ENCODE results near the gene NAPB.

Gene NAPB

DNA sequence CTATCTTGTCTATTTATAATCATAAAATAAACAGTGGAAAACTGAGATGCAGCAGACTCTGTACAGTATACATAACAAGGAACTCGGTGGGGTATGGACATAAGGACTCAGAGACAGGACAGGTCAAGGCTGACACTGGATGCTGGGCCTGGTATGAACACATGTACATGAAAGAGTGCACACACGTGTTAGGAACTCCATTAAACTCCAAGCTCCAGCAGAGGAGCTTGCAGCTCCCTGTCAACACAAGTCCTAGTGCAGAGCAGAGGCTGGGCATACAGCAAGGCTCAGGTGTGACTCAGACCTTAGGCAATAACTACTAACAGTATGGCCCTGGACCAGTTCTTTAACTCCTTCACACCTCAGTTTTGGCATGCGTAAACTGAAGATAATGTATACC, 17.1 kb downstream of the NAPB start:
- no peak for FAIRE-seq

DNA sequence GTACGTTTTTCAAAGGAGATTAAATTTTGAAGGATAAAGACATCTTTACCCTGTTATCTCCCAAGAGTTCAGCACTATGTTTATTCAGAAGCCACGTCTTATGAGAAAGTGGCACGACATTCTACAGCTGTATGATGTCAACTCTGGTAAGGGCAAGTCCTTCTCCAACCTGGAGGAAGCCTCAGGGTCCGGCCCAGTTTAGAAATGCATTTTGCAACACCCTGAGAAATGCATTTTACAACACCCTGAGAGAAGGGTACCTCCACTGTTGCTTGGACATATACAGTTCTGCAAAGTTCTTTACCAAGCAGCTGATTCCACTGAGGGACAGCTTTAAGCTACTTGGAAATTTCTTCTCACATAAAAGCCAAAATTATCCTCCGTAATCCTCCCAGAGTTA, 17.5 kb downstream of the NAPB start:
- FAIRE-seq: no peak

DNA sequence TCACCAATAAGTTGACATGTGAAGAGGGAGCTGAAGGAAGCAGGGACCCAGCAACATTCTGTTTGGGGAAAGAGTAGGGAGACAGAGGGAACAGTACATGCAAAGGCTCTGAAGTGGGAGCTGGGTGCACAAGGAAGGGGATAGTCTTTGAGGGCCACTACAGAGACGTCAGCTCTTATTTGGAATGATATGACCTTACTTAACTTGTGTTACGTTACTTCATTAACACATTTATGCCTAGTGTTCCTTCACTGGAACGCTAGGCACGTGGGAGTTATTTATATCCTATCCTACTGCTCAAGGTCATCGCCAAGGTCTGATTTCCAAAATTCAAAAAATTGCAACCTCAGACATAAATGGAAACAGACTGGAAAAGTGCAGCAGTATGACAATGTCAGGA, 20.2 kb downstream of the NAPB start:
- FAIRE-seq: no peak

- FAIRE-seq: no peak
Observed at GRCh38 chr20:23399568-23400241, 21.6 kb downstream of the NAPB start.

- FAIRE-seq: no peak
Observed at GRCh38 chr20:23397961-23398360, 23.3 kb downstream of the NAPB start.

- no peak for FAIRE-seq
Observed at GRCh38 chr20:23396950-23397627, 24.2 kb downstream of the NAPB start.

DNA sequence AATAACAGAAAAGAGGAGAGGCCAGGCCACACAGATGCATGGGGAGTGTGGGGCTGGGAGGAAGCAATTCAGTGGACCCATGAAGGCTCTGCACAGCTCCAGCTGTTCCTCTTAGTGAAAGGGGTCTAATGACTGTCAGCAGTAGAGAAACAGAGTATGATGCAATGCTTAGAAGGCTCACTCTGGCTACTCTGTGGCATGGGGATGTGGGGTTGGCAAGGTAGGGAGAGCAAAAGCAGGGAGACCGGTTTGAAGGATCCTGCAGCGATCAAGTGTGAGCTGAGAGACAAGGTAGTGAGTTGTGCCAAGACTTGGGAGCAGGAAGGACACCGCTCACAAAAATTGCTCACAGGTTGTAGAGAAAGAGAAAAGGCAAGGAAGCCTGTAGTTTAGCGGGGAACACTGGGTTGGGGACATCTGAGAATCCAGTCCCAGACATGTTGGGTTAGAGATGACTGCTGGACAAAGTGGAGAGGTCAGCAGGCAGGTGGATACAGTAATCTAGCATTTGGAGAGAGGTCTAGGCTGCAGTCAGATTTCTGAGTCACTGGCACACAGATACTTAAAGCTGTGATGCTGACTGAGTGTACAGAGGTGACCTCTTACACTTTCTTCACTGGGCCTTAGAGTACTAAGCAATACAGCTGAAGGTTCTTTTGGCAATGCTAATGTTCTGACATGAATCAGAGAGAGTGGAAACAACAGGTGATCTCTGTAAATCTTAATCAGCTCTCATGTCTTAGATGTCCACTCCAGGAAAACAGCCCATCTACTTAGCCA, 27.1 kb downstream of the NAPB start:
- no peak for FAIRE-seq

- FAIRE-seq: no peak
Observed at GRCh38 chr20:23391707-23392310, 29.5 kb downstream of the NAPB start.

GRCh38 chr20:23390091-23390774, 31.1 kb downstream of the NAPB start:
- FAIRE-seq: no peak

- FAIRE-seq: no peak
Observed at GRCh38 chr20:23387118-23387443, 34.2 kb downstream of the NAPB start.

GRCh38 chr20:23386304-23387117, 34.8 kb downstream of the NAPB start:
- no peak for FAIRE-seq

DNA sequence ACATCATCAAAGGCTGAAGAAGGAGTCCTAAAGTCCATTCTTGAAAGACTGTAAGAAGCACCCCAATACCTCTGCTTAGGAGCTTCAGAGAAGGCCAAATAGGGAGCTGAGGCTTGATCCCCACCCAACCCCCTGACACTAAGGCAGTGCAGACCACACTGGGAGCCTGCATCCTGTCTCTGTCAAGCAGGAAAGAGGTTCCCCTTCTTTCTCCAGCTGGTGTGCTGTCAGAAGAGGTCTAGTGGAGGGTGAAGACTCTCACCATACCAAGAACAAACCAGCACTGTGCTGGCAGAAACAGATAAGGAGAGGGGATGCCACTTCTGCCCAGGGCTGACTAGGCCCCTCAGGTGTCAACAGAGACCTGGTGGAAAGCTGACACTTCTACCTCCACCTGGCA, 39.4 kb downstream of the NAPB start:
- FAIRE-seq: no peak

DNA sequence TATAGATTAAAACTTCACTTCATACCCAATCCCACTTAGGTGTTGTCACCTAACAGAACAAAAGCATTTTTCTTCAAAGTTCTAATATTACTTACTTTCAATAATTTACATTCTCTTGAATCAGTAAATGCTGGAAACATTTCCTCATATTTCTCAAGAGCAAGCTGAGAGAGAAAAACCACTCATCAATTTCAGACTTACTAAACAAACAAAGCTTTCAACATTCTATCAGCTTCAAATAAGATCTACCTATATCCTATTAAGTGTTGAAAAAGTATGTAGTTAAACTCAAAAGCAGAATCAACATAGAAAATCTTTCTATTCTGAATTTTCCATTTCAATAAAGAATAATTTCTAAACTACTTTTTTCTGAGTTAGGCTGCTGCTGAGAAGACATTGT, 41.5 kb downstream of the NAPB start:
- FAIRE-seq: no peak

GRCh38 chr20:23375827-23376226, 45.5 kb downstream of the NAPB start:
- no peak for FAIRE-seq

DNA sequence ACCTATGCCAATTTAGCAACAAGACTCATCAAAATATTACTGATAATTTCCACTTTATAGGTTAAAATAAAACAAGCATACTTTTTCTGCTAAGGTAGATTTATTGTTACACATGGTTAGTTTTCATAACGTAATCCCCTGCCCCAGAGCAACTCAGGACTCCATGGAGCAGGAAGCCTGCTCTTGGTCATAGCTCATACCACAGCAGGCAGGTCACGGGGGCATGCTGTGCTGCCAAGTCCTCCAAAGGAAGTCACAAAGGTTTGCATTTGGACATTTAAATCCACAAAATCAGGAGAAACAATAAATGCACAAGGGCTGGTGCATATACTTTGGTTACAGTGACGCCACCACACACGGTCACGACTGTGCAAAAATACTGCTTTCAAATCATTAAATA, 46.8 kb downstream of the NAPB start:
- no peak for FAIRE-seq

- FAIRE-seq: no peak
Observed at GRCh38 chr20:23371496-23371895, 49.8 kb downstream of the NAPB start.

- FAIRE-seq: no peak
Observed at GRCh38 chr20:23370873-23371272, 50.4 kb downstream of the NAPB start.

DNA sequence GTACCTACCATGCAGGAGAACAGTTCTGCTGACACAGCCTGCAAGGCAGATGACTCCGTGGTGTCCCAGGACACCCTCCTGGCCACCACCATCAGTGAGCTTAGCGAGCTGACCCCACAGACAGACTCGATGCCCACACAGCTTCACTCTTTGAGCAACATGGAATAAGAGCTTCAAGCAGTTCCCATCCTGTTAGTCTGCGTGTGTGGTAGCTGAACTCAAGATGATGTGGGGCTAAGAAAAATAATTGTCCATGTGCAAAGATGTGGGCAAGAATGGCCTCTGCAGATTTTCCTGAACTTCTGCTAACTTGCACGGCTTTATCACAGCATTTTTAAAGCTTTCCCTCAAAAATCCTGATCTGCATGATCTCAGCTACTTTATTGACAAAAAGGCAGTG, 51.0 kb downstream of the NAPB start:
- no peak for FAIRE-seq

DNA sequence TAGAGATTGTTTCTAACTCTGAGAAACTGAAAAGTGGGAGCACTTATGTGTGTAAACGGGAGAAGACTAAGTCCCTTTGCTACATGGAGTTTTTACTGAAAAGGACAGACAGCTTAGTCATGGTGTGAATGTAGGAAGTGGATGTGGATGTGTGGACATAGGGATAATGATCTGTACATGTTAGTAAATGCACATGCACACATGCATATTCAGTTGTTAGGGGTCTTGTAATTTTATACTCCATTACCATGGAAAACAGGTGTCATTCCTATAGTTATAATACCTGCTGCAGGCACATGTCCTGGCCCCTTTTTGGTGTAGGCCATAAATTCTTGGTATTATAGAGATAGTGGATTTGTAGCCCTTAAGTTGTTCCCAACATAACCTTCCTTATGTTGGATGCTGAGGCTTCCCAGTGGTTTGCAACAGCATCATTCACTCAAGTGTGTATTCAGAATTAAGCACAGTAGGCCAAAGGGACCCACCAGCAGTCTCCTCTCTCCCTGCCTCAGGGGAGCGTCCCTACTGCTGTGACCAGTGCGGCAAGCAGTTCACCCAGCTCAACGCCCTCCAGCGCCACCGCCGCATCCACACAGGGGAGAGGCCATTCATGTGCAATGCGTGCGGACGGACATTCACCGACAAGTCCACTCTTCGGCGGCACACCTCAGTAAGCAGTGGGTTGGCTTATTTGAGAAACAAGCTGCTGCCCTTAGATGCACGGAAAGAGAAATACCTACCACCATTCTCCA, 52.0 kb downstream of the NAPB start:
- FAIRE-seq: no peak

GRCh38 chr20:23368316-23369071, 52.8 kb downstream of the NAPB start:
- no peak for FAIRE-seq

DNA sequence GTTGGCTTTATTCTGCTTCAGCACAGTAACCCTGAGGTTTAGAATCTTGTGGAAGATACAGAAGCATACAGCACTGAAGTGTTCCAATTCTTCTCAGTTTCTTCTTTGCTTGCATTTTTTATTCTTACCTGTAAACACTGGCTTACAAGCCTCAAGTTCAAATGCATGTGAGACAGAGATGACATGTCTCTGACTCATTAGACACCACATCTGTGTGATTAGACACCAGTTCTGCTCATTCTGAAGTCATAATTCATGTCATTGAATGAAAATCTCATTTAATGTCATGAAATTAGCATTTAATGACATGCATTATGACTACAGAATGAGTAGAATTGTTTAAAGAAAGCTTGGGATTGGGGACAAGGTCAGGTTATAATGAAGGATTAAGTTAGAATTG, 53.5 kb downstream of the NAPB start:
- no peak for FAIRE-seq
